Fibroblast of the aortic adventitia (primary cell): Measurements from ENCODE around the gene TRAK2. TPM values are rescaled to one million over a fixed set of nuclear protein-coding genes. Genes with fewer than 3 reads are reported as not detected.

Experiments
- DNase-seq: peaks from one replicate; pipeline ENCODE4 v3.0.0-alpha.2; 2010; ENCODE audit warnings: low read depth
- H3K4me3 ChIP-seq: 2 replicates; pipeline ENCODE4 v1.5.1; 2011; ENCODE audit warnings: low read depth, mild to moderate bottlenecking, control low read depth, low read length, moderate library complexity
- CTCF ChIP-seq: IDR thresholded peaks from 2 replicates; pipeline ENCODE4 v1.5.1; 2011; ENCODE audit warnings: mild to moderate bottlenecking, low read length, control low read depth, inconsistent platforms; ENCODE audit not compliant: insufficient read depth
- total RNA-seq: library from RNA; depleted of rRNA; stranded (reverse); fragments of >200 nt; gene quantifications from 2 replicates; pipeline ENCODE4 v1.2.3, GENCODE V29; 2012; ENCODE audit warnings: low replicate concordance

TRAK2 gene
- total RNA-seq, 1 donor: 74.7 TPM

DNA sequence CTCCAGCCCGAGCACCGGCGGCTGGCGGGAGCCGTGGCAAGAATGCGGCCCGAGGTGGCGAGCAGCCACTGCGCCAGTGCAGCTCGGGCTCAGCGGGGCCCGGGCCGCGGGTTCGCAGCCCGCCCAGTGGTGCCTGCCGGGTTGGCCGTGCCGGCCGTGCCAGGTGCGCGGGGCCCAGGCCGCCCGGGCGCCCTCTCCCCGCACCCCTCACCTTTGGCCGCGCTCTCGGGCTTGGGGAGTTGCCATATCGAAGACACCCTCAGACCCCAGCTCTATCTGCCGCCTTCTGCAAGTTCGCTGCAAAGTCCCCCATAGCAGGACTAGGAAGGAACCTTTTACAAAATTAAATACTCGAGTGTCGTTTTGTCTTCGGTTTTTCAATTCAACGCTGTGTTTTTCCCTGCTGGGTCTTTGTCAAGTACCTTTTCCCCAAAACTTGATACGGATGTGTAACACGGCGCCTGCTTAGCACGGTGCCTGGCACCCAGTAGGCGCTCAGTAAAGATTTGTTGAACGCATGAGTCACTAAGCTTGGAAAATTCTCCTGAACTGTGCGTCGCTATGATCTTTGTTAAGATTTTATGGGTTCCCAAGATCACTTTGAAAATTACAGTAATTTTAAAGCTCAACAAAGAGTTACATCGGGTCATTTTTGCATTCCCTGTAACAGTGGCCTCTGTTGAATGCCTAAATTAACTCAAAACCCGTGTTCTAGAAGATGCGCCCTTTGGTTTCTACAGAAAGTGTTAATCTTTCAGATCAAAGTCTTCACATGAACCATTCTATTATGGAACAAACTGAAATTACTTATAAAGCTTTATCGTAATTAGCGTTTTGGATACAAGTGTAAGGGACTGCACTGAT, 1.0 kb upstream of the TRAK2 start:
- peak overlapping the region; percentile 93 for H3K4me3 ChIP-seq
- TF ChIP-seq CTCF: no peak
- DNase-seq: peak; percentile 43

GRCh38 chr2:201450954-201451291, 335 bp downstream of the TRAK2 start:
- peak; percentile 61 for DNase-seq
- TF ChIP-seq CTCF: no peak

GRCh38 chr2:201448701-201449100, 2.6 kb downstream of the TRAK2 start:
- H3K4me3 ChIP-seq: no peak overlapping the region
- DNase-seq: no peak
- no peak for TF ChIP-seq CTCF

More at GRCh38 chr2:201450954-201451291, 335 bp downstream of the TRAK2 start:
- peak overlapping the region; percentile 93 for H3K4me3 ChIP-seq

GRCh38 chr2:201448061-201448460, 3.2 kb downstream of the TRAK2 start:
- TF ChIP-seq CTCF: no peak

GRCh38 chr2:201447086-201447485, 4.2 kb downstream of the TRAK2 start:
- DNase-seq: no peak
- no peak overlapping the region for H3K4me3 ChIP-seq
- TF ChIP-seq CTCF: no peak

More at GRCh38 chr2:201448061-201448460, 3.2 kb downstream of the TRAK2 start:
- H3K4me3 ChIP-seq: no peak overlapping the region
- no peak for DNase-seq

GRCh38 chr2:201444746-201445465, 6.4 kb downstream of the TRAK2 start:
- DNase-seq: peak; percentile 37
- H3K4me3 ChIP-seq: no peak overlapping the region
- no peak for TF ChIP-seq CTCF
